HEK293T (cell line): ENCODE measurements around the gene CLNS1A.

Experiments used
- CTCF ChIA-PET: fragments of 350-600 bp; formaldehyde crosslinking; extraction: SDS; loops from one replicate; lab custom pipeline; 2021; ENCODE audit warnings: antibody characterized with exemption, inconsistent platforms; lab: Yijun Ruan, JAX
- POLR2A ChIA-PET: fragments of 350-600 bp; formaldehyde crosslinking; extraction: SDS; loops from one replicate; lab custom pipeline; 2020; ENCODE audit warnings: antibody characterized with exemption, inconsistent platforms; lab: Yijun Ruan, JAX
- DNase-seq: peaks from one replicate; pipeline ENCODE4 v3.0.0; 2012; ENCODE audit warnings: mixed read lengths; ENCODE audit errors: extremely low spot score
- ARNT ChIP-seq: fragments of 450-650 bp; IDR thresholded peaks from 2 replicates; pipeline ENCODE4 v1.6.1; 2017; ENCODE audit warnings: mild to moderate bottlenecking
- BHLHE40 ChIP-seq: fragments of 450-650 bp; IDR thresholded peaks from 2 replicates; pipeline ENCODE4 v1.6.1; 2016; ENCODE audit warnings: mild to moderate bottlenecking, moderate library complexity, borderline replicate concordance
- CTBP1 ChIP-seq: fragments of 450-650 bp; IDR thresholded peaks from 2 replicates; pipeline ENCODE4 v1.6.1; 2016; ENCODE audit warnings: borderline replicate concordance
- ELF4 ChIP-seq: fragments of 450-650 bp; IDR thresholded peaks from 2 replicates; pipeline ENCODE4 v1.6.1; 2017; ENCODE audit warnings: antibody characterized with exemption
- FOXA1 ChIP-seq: fragments of 450-650 bp; IDR thresholded peaks from 2 replicates; pipeline ENCODE4 v1.6.1; 2016; ENCODE audit warnings: mild to moderate bottlenecking
- FOXK2 ChIP-seq: fragments of 450-650 bp; IDR thresholded peaks from 2 replicates; pipeline ENCODE4 v1.6.1; 2016; ENCODE audit warnings: mild to moderate bottlenecking
- FOXM1 ChIP-seq: fragments of 450-650 bp; IDR thresholded peaks from 2 replicates; pipeline ENCODE4 v1.6.1; 2017; ENCODE audit warnings: mild to moderate bottlenecking, borderline replicate concordance
- HDGF ChIP-seq: fragments of 450-650 bp; IDR thresholded peaks from 2 replicates; pipeline ENCODE4 v1.6.1; 2017; ENCODE audit warnings: antibody characterized with exemption, borderline replicate concordance
- L3MBTL2 ChIP-seq: fragments of 450-650 bp; conservative IDR thresholded peaks from 2 replicates; pipeline ENCODE4 v1.6.1; 2016; ENCODE audit warnings: mild to moderate bottlenecking
- LEF1 ChIP-seq: fragments of 450-650 bp; IDR thresholded peaks from 2 replicates; pipeline ENCODE4 v1.6.1; 2017; ENCODE audit warnings: mild to moderate bottlenecking, borderline replicate concordance
- NFRKB ChIP-seq: fragments of 450-650 bp; IDR thresholded peaks from 2 replicates; pipeline ENCODE4 v1.6.1; 2016; ENCODE audit warnings: mild to moderate bottlenecking, moderate library complexity
- SP1 ChIP-seq: fragments of 450-650 bp; IDR thresholded peaks from 2 replicates; pipeline ENCODE4 v1.6.1; 2017
- SUZ12 ChIP-seq: fragments of 450-650 bp; IDR thresholded peaks from 2 replicates; pipeline ENCODE4 v1.6.1; 2016; ENCODE audit warnings: mild to moderate bottlenecking
- TARDBP ChIP-seq: fragments of 450-650 bp; IDR thresholded peaks from 2 replicates; pipeline ENCODE4 v1.6.1; 2016
- ZNF384 ChIP-seq: fragments of 450-650 bp; IDR thresholded peaks from 2 replicates; pipeline ENCODE4 v1.6.1; 2016
- TF ChIP-seq, protein P1 (sequence below): fragments of 450-650 bp; IDR thresholded peaks from 2 replicates; pipeline ENCODE4 v1.6.1; 2016

The CLNS1A gene

GRCh38 chr11:77630157-77630710, 7.4 kb downstream of the CLNS1A start:
- TF ChIP-seq HDGF = no peak
- TF ChIP-seq L3MBTL2 = no peak
- TF ChIP-seq FOXM1 = no peak
- no peak for TF ChIP-seq TARDBP
- TF ChIP-seq SUZ12 = no peak
- TF ChIP-seq NFRKB = no peak
- no peak for TF ChIP-seq SP1
- TF ChIP-seq LEF1 = no peak
- TF ChIP-seq ELF4 = no peak
- no peak for TF ChIP-seq CTBP1
- no peak for TF ChIP-seq ZNF384
- TF ChIP-seq, protein P1, sequence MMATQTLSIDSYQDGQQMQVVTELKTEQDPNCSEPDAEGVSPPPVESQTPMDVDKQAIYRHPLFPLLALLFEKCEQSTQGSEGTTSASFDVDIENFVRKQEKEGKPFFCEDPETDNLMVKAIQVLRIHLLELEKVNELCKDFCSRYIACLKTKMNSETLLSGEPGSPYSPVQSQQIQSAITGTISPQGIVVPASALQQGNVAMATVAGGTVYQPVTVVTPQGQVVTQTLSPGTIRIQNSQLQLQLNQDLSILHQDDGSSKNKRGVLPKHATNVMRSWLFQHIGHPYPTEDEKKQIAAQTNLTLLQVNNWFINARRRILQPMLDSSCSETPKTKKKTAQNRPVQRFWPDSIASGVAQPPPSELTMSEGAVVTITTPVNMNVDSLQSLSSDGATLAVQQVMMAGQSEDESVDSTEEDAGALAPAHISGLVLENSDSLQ = no peak
- no peak for TF ChIP-seq FOXA1
- no peak for TF ChIP-seq FOXK2
- DNase-seq = no peak
- CTCF ChIA-PET = no interaction called here
- POLR2A ChIA-PET = no interaction called here

GRCh38 chr11:77619576-77620198, 17.9 kb downstream of the CLNS1A start:
- TF ChIP-seq, protein P1 = no peak
- CTCF ChIA-PET = interaction anchor here (0.6 to 1.1 kb wide), 4 partner anchors 8 to 425 kb away, joined by 3 to 4 read pairs (median 3); no protein-coding TSS in a partner anchor
- POLR2A ChIA-PET = no interaction called here
- peak; percentile 22 for DNase-seq

DNA sequence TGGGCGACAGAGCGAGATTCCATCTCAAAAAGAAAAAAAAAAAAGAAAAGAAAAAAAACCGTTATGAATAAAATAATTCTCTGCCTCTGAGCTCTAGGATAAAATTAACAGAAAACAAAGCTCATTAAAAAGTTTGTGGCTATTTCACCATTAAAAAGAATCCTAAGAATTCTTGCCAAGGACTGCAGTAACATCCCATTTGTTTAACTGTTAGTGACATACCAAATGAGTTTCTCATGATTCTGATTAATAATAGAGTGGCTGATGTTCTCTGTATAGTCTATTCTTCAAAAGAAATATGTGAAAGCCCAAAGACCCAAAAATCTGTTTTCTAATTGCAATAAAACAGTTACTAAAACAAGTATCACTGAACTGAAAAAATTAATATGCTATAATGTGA, 19.7 kb downstream of the CLNS1A start:
- ChIA-PET CTCF (interaction anchor here (1.4 kb wide), 1 partner anchor 490 kb away, joined by 4 read pairs; the partner anchor contains the start of gene MYO7A), POLR2A (no interaction called here)
- no peak for DNase-seq
- TF ChIP-seq ELF4 = no peak
- TF ChIP-seq, protein P1 = no peak
- TF ChIP-seq ARNT = no peak
- TF ChIP-seq TARDBP = no peak
- no peak for TF ChIP-seq LEF1
- no peak for TF ChIP-seq FOXK2
- no peak for TF ChIP-seq NFRKB

DNA sequence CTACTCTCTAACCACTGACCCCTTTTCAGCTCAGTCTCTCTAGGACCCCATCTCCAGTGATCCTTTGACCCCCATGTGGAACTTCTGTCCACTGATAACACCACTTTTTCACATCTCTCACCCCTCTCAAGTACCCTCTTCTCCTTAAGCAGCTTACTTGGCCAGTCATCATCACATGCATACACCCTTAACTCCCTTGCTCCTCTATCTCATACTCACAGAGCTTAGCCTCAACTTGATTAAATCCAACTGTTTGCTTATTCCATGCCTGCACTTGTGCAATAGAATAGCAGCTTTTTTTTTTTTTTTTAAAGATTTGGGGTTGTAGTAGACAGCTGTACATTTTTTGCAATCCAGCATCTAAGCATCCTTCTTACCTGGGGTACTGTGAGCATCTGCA, 25.7 kb downstream of the CLNS1A start:
- DNase-seq = no peak
- CTCF ChIA-PET = no interaction called here
- POLR2A ChIA-PET = no interaction called here
- TF ChIP-seq LEF1 = no peak
- no peak for TF ChIP-seq ZNF384
- no peak for TF ChIP-seq BHLHE40
- TF ChIP-seq FOXK2 = no peak
- TF ChIP-seq NFRKB = no peak
- TF ChIP-seq SUZ12 = no peak

DNA sequence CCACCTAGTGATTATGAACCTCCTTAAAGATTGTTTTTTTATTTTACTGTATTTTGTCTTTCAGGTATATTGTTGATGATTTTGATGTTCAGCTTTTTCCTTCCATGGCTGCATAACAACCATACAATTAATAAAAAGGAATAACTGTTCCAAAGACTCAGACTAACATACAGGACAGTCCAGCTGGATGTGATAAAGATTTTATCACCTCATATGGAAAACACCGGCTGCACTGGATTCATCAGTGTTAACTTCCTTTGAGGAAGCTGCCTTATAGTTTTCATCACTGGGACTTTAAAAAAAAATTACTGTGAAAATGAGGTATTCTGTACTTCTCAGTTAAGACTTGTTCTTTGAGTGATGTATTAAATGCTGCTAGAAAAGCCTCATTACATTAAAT, 28.4 kb downstream of the CLNS1A start:
- no peak for DNase-seq
- POLR2A ChIA-PET = no interaction called here
- CTCF ChIA-PET = no interaction called here
- TF ChIP-seq TARDBP = no peak
- no peak for TF ChIP-seq LEF1
- TF ChIP-seq L3MBTL2 = no peak
- TF ChIP-seq ELF4 = no peak
- no peak for TF ChIP-seq FOXM1
- TF ChIP-seq BHLHE40 = no peak
- TF ChIP-seq SUZ12 = no peak

GRCh38 chr11:77604281-77604680, 33.3 kb downstream of the CLNS1A start:
- ChIA-PET CTCF (no interaction called here), POLR2A (no interaction called here)
- TF ChIP-seq BHLHE40 (no peak), SP1 (no peak), TARDBP (no peak), HDGF (no peak), CTBP1 (no peak), FOXK2 (no peak), ELF4 (no peak), FOXM1 (no peak), L3MBTL2 (no peak)
- DNase-seq = no peak

- ChIA-PET POLR2A (no interaction called here), CTCF (no interaction called here)
- TF ChIP-seq HDGF (no peak), BHLHE40 (no peak), ELF4 (no peak), ARNT (no peak), SUZ12 (no peak), LEF1 (no peak), L3MBTL2 (no peak), SP1 (no peak), FOXM1 (no peak), ZNF384 (no peak)
- TF ChIP-seq, protein P1 = no peak
- no peak for DNase-seq
These were observed 35.1 kb downstream of the CLNS1A start for GRCh38 chr11:77602381-77603088.
